HG02642 (cell line): ENCODE data around the gene CUL3.
"Not testable (repeated sequence)": the region's sequence is repeated elsewhere in the genome, so short reads cannot be mapped to it uniquely, and the experiment has no call there.

ENCODE experiments used
- ATAC-seq: cut with Tn5 transposase; IDR thresholded peaks from one replicate; pipeline ENCODE4 v1.9.1; 2021; ENCODE audit warnings: mild to moderate bottlenecking; ENCODE audit not compliant: unreplicated experiment, poor library complexity

Gene CUL3

GRCh38 chr2:224551693-224552092 is 33.5 kb downstream of the CUL3 start:
- no peak for ATAC-seq

- peak; percentile 28 for ATAC-seq
Measured at GRCh38 chr2:224546926-224547325, 38.2 kb downstream of the CUL3 start.

- peak; percentile 70 for ATAC-seq
Measured at GRCh38 chr2:224545884-224546644, 39.1 kb downstream of the CUL3 start.

DNA sequence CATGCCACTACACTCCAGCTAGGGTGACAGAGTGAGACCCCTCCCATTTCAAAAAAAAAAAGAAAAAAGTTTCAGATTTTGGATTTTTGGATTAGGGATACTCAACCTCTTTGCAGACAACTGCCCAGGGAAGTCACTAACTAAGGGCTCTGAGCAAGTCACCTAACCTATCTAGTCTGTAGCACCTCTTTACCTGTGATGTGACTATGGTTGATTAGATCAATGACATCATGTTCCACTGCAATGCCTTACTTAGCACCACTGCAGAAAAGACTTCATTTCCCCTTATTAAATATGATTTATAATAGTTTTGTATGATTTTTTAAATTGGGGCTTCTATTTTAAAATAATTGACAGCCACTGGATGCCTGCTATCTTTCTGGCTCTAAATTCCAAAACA is 41.2 kb downstream of the CUL3 start:
- ATAC-seq: no peak

GRCh38 chr2:224538561-224539138 is 46.5 kb downstream of the CUL3 start:
- no peak for ATAC-seq

DNA sequence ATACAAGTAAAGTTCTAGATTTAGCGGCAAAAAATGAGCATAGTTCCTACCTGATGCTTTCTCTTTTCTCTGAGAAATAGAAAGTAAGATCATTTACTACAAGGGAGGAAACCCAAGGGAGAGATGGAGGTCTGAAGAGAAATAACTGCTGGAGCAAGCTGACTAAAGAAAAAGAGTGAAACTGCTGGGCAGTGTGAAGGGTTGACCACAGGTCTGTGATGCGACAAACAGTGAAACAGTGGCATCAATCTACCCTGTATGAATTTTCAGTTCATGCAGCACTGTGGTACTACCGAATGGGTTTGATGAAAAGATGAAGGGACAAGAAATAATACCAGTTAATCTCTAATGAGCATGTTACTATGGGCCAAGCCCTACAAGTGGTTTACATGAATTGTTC is 52.2 kb downstream of the CUL3 start:
- ATAC-seq: peak; percentile 57

- no peak for ATAC-seq
Measured at GRCh38 chr2:224532441-224532840, 52.7 kb downstream of the CUL3 start.

DNA sequence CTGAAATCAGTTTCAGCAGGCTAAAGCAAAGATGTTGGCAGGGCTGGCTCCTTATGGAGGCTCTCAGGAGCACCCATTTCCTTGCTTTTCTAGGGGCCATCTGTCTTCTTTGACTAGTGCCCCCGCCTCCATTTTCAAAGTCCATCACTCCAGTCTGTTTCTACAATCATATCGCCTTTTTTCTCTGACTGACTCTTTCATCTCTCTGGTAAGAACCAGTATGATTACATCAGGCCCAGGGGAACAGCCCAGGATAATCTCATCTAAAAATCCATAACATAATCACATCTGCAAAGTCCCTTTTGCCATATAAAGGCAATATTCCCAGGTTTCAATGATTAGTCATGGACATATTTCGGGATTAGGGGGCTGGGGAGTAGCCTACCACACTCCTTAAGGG is 57.0 kb downstream of the CUL3 start:
- no peak for ATAC-seq

- ATAC-seq: no peak
Measured at GRCh38 chr2:224525774-224526173, 59.4 kb downstream of the CUL3 start.

DNA sequence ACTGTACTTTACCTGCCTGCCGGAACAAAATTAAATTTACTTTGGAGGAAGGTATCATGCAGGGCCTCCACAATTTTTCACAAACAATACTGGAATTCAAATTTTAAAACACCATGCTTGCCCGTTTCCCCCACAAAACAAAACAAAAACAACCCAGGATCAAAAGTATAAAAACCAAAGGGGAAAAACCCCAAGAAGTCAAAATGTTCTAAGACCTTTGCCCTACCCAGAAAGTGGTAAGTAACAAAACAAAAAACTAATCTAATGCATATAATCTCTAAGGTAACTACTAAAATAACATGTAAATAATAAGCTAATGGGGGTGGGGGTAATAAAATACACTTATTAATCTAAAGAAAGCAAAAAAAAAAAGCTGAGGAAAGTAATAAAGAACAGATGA is 60.5 kb downstream of the CUL3 start:
- ATAC-seq: no peak

- ATAC-seq: peak; percentile 25
Measured at GRCh38 chr2:224523626-224524577, 61.3 kb downstream of the CUL3 start.

DNA sequence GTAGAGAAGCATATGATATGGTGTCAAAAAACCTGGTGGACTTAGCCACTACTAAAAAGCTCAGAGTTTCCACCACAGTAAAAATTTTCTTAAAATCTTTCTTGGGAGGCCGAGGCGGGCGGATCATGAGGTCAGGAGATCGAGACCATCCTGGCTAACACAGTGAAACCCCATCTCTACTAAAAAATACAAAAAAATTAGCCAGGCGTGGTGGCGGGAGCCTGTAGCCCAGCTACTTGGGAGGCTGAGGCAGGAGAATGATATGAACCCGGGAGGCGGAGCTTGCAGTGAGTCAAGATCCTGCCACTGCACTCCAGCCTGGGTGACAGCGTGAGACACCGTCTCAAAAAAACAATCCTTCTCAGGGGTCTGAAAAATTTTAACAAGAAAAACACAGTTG is 62.7 kb downstream of the CUL3 start:
- ATAC-seq: not testable (repeated sequence)

DNA sequence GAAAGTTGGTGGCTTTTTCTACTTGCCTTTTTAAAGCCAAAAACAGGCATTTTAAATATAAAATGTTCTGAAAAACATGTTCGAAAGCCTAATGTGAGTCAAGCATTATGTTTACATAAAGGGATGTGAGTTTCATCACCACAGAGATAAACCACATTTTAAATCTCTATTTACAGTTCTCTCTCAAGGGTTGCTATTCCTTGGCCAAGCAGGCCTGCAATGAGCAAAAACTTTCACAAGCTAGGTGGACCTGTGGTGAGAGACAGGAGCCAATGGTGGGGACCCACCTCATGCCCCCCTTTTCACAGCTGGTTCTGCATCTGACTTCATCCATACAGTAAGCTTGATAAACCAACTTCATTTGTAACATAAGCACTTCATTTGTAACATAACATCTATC is 65.1 kb downstream of the CUL3 start:
- ATAC-seq: peak; percentile 72

DNA sequence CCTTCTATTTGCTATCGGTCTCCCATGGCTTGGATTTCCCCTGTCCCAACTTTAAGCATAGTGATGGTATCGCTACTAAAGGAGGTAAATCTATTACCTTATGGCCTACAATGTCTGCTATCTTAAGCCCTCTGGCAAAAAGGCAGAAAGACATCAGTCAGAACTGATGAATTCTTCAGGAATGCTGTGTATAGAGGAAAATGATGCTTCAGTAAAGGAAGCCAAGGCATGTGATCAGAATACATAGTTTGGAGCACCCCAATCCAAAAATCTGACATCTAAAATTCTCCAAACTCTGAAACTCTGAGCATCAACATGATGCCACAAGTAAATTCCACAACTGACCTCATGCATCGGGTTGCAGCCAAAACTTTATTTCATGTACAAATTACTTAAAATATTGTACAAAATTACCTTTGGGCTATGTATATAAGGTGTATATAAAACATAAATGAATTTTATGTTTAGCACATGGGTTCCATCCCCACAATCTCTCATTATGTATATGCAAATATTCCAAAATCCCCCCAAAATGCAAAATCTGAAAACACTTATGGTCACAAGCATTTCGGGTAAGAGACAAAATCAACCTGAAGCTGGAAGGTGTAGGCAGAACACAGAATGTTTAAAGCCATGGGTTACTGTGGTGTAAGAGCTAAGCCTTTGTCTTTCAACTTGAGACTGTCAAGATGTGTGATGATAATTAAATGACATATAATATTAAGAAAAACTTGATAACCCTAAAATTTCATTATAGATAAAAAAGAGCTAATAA is 66.2 kb downstream of the CUL3 start:
- no peak for ATAC-seq

DNA sequence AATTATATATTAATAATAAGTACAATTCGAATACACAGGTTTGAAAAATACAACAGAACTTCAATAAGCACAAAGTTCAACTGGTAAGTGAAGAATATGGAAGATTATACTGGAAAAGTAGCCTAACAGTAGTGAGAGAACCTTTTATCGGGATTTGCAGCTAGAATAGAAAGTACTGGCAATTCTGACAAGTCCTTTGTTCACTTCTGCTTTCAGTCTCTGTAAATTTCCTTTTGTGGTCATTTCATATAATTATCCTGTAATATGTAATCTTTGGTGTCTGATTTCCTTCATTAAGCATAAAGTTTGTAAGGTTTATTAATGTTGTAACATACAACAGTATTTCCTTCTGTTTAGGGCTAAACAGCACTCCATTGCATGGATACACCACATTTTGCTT is 67.2 kb downstream of the CUL3 start:
- ATAC-seq: no peak

DNA sequence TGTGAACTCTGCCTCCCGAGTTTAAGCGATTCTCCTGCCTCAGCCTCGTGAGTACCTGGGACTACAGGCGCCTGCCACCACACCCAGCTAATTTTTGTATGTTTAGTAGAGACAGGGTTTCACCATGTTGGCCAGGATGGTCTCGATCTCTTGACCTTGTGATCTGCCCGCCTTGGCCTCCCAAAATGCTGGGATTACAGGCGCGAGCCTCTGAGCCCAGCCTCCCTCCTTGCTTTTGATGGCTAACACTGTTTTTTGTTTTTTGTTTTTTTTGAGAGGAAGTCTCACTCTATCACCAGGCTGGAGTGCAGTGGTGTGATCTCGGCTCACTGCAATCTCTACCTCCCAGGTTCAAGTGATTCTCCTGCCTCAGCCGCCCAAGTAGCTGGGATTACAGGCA is 68.8 kb downstream of the CUL3 start:
- not testable (repeated sequence) for ATAC-seq

- no peak for ATAC-seq
Measured at GRCh38 chr2:224513991-224514390, 71.2 kb downstream of the CUL3 start.

DNA sequence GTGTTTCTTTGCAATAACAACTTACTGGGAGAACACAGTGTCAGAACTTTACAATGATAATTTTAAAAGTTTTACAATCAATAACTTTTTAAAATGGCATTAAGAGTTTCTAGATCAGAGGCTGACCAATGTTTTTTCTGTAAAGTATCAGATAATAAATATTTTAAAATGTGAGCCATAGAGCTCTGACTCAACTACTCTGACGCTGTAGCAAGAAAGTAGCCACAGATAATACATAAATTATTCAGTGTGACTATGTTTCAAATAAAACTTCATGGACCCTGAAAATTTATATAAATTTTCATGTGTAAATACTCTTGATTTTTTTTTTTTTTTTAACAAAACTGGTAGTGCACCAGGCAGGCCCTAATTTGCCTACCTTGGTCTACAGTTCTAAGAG is 77.4 kb downstream of the CUL3 start:
- ATAC-seq: no peak

DNA sequence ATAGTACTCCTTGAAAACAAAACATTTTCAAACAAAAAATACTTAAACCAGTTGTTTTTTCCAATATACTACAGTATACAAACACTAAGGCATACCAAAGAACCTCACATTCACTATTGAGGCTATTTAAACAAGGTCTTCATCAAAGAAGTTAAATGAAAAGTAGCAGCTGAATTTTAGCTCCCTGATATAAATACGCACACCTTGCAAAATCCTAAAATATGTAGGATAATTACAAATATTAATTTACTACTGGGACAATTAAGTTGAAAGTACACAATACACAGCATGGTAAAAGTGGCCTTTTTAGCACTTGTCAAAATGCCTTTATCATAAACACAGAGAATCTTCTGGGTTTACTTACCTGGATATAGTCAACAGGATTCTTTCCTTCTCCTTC is 78.7 kb downstream of the CUL3 start:
- ATAC-seq: no peak

DNA sequence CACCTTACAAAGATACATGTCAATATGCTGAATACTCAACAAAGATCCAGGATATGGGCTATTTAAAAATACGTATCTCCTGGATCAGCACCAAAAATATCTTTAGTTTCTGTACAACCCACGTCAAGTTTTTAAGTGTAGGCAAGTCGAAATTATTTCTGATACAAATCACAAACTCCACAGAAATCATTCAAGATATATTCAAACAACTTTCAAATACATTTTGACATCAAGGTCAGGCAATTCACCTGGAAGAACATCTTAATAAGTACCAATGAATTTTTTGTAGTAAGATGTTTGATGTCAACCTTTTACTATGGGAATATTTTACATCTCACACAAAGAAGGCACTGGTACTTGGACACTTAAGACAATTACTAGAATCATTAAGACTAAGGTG is 86.2 kb downstream of the CUL3 start:
- ATAC-seq: no peak
